ENCODE data around the gene MBNL2.

Gene MBNL2

GRCh38 chr13:97194479-97194878, 27.7 kb upstream of the MBNL2 start:
- H3K4me3 ChIP-seq (ENCODE audit: low read depth, low read length), result no peak overlapping the region
- TF ChIP-seq CTCF (IDR thresholded peaks at IDR 0.05; ENCODE audit: low read depth, low read length), result no peak

GRCh38 chr13:97196340-97196739, 25.8 kb upstream of the MBNL2 start:
- no peak for TF ChIP-seq CTCF (IDR thresholded peaks at IDR 0.05; ENCODE audit: low read depth, low read length)
- H3K4me3 ChIP-seq (ENCODE audit: low read depth, low read length), result no peak overlapping the region

- H3K4me3 ChIP-seq (ENCODE audit: low read depth, low read length), result no peak overlapping the region
- no peak for TF ChIP-seq CTCF (IDR thresholded peaks at IDR 0.05; ENCODE audit: low read depth, low read length)
Measured at GRCh38 chr13:97198753-97199152, 23.4 kb upstream of the MBNL2 start.

- no peak for TF ChIP-seq CTCF (IDR thresholded peaks at IDR 0.05; ENCODE audit: low read depth, low read length)
- H3K4me3 ChIP-seq (ENCODE audit: low read depth, low read length), result no peak overlapping the region
Measured at GRCh38 chr13:97199451-97199850, 22.7 kb upstream of the MBNL2 start.

GRCh38 chr13:97200081-97200942, 21.8 kb upstream of the MBNL2 start:
- no peak for TF ChIP-seq CTCF (IDR thresholded peaks at IDR 0.05; ENCODE audit: low read depth, low read length)
- H3K4me3 ChIP-seq (ENCODE audit: low read depth, low read length), result no peak overlapping the region

- no peak overlapping the region for H3K4me3 ChIP-seq (ENCODE audit: low read depth, low read length)
- no peak for TF ChIP-seq CTCF (IDR thresholded peaks at IDR 0.05; ENCODE audit: low read depth, low read length)
Measured at GRCh38 chr13:97202761-97203160, 19.4 kb upstream of the MBNL2 start.

GRCh38 chr13:97205465-97205864, 16.7 kb upstream of the MBNL2 start:
- H3K4me3 ChIP-seq (ENCODE audit: low read depth, low read length), result no peak overlapping the region
- no peak for TF ChIP-seq CTCF (IDR thresholded peaks at IDR 0.05; ENCODE audit: low read depth, low read length)
